ENCODE measurements around the gene SOHLH2.

The SOHLH2 gene, protein sequence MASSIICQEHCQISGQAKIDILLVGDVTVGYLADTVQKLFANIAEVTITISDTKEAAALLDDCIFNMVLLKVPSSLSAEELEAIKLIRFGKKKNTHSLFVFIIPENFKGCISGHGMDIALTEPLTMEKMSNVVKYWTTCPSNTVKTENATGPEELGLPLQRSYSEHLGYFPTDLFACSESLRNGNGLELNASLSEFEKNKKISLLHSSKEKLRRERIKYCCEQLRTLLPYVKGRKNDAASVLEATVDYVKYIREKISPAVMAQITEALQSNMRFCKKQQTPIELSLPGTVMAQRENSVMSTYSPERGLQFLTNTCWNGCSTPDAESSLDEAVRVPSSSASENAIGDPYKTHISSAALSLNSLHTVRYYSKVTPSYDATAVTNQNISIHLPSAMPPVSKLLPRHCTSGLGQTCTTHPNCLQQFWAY

DNA sequence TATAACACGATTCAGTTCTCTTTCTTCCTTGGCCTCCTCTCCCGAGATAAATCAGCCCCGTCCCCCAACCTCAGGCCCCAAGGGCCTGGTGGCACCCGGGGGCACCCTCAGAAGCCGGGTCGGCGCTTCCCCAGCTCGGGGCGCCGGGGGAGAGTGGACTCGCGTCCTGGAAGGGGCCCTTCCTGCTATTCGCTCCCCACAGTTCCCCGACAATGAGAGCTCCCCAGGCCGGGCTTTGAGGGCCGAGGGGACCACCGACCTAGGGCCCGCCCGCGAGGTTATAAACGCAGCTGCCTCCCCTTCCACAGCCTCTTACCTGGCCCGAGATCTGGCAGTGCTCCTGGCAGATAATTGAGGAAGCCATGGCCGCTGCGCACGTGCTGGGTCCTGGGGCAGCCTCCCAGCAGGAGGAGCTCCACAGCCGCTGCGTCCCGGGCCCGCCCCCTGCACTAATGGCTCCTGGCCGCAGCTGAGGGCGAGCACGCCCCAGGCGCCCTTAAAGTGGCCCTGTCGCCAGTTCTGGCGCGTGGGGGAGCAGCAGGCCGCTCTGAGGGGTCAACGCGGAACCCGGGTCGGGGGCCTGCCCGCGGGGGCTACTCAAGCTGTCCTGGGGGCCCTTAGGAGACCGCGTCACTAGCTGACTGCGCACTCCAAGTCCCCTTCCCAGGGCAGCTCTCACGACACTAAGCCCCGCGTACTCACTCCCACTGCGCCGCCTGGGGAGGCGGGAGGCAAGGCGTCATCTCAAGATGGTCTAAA is at the start of gene SOHLH2:
Gene SOHLH2 (minus strand): TSS at position 394 of the 759 bp plus-strand sequence. CDS start 30 bp downstream, at position 364.
- DNase-seq (ENCODE audit: low spot score): no peak

DNA sequence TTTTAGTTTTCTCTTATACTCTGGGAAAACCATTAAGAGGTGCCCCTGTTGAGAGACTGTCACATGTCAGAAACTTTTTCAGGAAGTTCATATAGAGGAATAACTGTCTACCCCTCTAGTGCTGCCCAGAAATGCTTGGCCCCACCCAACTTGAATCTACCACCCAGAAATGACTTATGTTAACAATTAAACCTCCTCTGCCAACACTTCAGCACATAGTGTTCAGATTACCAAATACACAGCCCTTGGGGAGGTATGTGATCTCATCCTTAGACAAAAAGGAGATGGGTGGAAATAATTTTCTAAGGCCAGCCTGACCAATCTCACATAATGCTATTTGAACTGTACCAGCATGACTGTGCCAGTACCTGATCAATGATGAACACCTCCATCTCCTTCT is 47.6 kb upstream of the SOHLH2 start:
- DNase-seq (ENCODE audit: low spot score): no peak

DNA sequence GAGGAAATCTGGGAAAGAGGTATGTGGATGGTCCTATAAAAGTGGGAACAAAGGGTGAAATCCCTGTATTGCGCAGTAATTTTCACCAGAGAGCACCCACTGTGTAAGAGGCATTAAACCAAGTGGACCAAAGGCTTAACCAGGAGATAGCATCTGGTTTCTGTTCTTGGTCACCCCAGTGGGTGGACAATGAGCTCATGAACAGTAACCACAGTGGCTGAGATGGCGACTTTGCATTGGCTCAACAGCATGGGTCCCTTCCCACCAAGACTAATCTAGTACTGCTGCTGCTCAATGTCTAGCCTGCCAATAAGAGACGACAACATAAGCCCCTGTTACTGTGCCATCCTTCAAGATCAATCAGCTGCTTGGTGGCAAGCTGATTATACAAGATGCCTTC is 46.7 kb upstream of the SOHLH2 start:
- no peak for DNase-seq (ENCODE audit: low spot score)

DNA sequence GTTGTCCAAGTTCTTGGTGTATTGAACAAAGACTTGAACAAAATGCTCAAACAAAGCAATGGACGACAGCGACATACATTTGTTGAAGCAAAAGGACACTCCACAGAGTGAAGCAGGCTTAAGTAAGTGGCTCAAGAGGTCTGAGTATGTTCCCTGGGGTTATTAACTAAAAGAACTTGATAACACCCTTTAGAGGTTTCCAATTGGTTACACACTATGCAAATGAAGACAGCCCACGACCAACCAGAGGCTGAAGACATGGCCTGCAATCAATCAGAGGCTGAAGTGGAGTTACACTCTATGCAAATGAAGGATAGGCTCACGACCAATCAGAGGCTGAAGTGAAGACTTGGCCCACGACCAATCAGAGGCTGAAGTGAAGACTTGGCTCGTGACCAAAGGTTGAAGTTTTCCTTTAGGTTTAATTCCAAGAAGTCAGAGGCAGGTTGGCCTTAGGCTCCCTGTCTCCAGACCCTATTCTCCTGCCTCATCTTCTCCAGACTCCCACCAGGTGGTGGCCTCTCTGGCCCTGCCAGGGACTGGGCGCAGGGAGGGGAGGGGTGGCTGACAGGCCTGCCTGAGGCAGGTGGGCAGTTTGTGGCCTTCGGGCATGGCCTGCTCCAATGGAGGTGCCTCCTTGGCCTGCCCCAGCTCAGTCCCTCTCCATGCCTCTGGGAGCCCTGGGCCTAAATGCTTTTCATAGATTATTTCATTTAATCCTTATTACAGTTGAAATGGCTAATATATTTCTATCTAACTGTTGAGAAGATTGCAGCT is 45.2 kb upstream of the SOHLH2 start:
- DNase-seq (ENCODE audit: low spot score): no peak

- no peak for DNase-seq (ENCODE audit: low spot score)
These were observed 44.5 kb upstream of the SOHLH2 start for GRCh38 chr13:36258831-36259230.

- DNase-seq (ENCODE audit: low spot score): no peak
These were observed 37.2 kb upstream of the SOHLH2 start for GRCh38 chr13:36251526-36251925.

- no peak for DNase-seq (ENCODE audit: low spot score)
These were observed 36.7 kb upstream of the SOHLH2 start for GRCh38 chr13:36251017-36251416.

DNA sequence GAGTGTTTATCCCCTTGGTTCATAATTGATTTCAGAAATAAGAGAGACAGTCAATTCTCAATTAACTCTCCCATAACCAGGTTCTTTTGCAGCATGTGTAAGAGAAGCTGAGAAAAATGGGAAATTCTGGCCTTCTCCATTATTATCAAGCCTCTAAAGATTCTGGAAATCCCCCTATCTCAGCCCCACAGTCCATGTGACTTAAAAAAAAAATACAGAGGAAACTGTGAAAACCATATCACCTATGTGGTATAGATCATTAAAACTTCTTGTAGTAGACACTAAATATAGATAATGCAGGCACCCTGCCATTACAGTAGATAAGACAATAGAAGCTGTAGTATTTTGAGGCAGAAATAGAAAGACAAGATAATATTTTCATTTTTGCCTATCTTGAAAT is 34.3 kb upstream of the SOHLH2 start:
- DNase-seq (ENCODE audit: low spot score): no peak

DNA sequence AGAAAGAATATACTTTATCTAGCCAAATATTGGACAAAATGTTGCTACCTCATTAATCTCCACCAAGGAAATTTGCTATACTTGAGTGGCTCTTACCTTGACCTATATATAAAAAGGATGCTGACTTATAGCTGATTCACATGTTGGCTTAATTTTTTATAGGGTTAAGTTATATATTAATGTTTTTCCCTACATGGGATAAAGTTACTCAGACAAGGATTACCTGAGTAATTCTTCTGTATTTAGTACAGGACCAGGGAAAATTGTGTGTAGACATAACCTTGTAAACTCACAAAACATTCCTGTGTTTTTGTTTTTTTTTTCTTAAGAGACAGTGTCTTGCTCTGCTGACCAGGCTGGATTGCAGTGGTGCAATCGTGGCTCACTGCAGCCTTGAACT is 30.6 kb upstream of the SOHLH2 start:
- DNase-seq (ENCODE audit: low spot score): no peak

DNA sequence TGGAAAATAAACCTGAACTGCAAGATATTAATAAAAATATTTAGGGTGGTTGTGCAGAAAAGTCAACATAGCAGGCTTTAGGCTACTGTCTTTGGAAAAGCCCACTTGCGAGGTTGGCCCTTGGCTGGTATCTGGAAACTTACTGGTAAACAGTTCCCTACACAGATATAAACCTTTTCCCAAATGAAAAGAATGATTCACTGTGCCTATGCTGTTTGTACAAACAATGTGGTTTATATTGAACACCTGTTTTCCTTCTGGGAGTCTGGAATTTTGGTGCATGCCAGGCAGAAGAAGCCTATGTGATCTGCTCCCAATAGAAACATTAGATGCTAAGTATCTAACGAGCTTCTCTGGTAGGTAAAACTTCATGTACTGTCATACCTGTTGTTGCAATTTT is 29.7 kb upstream of the SOHLH2 start:
- no peak for DNase-seq (ENCODE audit: low spot score)

DNA sequence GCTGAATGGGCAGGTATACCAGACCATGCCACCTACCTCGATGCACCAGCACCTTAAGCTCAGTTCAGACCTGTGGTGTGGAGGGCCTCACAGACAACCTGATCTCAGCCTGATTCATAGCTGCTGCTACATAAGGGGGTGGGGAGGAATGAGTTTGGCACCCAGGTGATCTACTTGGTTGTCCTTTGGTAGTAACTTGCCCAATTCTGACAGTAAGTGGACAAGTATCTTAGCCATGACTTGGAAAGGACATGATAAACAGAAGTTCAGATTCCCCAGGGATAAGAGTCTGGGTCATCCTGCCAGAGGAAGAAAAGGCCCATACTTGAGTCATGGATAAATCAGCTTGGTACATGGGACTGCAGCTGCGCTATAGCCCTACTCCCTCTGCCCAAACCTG is 28.4 kb upstream of the SOHLH2 start:
- DNase-seq (ENCODE audit: low spot score): no peak

GRCh38 chr13:36231236-36231635 is 16.9 kb upstream of the SOHLH2 start:
- DNase-seq (ENCODE audit: low spot score): no peak

DNA sequence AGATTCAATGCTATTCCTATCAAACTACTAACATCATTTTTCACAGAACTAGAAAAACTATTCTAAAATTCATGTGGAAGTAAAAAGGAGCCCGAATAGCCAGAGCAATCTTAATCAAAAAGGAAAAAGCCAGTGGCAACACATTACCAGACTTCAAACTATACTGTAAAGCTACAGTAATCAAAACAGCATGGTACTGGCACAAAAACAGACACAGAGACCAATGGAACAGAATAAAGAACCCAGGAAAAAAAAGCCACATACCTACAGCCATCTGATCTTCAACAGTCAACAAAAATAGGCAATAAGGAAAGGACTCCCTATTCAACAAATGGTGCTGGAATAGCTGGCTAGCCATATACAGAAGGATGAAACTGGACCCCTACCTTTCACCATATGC is 10.4 kb upstream of the SOHLH2 start:
- no peak for DNase-seq (ENCODE audit: low spot score)

DNA sequence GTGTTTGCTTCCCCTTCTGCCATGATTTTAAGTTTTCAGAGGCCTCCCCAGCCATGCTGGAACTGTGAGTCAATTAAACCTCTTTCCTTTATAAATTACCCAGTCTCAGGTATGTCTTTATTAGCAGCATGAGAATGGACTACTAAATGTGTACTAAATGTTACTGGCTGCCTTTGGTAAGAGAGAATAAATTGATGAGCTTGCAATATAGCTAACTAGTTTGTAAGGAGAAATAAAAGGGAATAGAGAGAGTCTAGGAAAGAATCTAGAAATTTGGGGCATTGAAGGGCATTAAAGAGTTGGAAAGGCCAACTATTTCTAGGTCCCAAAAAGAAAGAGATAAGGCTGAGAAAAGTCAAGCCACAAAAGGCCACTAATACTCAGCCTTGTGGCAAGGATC is 5.5 kb upstream of the SOHLH2 start:
- no peak for DNase-seq (ENCODE audit: low spot score)

DNA sequence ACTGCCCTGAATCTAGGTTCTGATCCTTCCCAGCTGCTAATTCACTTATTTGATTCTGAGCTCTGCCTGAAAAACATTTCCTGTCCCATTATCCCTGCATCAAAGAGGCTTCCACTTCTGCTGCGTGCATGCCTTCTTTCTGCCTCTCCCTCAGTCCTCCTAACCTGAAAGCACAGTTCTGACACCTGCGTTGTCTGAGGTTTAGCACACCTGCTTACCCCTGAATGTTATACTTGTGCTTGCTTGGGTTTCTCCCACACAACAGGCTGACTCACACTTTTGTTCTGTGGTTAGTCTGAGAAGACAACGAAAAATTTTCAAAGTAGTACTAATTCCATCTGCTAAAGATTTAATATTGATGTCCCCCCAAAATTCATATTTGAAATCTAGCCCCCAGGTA is 3.1 kb upstream of the SOHLH2 start:
- no peak for DNase-seq (ENCODE audit: low spot score)

DNA sequence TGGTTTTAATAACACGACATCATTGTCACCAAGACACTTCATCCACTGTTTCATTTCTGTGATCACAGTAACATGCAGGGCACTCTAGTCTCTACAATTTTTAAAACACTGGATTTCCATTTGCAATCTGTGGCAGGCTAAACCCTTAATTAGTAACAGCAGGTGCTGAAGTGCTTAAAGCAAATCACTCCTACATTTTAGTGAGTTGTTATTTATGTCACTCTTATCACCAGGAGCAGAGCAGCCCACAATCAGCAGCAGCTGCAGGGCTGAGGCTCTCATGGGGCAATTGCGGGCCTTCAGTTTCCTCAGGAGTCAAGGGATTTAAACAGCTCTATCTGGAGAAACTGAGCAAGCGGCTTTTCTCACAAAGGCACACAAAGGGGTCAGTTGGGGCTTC is 1.6 kb downstream of the SOHLH2 start:
- no peak for DNase-seq (ENCODE audit: low spot score)

- no peak for DNase-seq (ENCODE audit: low spot score)
These were observed 2.8 kb downstream of the SOHLH2 start for GRCh38 chr13:36211567-36211966.

DNA sequence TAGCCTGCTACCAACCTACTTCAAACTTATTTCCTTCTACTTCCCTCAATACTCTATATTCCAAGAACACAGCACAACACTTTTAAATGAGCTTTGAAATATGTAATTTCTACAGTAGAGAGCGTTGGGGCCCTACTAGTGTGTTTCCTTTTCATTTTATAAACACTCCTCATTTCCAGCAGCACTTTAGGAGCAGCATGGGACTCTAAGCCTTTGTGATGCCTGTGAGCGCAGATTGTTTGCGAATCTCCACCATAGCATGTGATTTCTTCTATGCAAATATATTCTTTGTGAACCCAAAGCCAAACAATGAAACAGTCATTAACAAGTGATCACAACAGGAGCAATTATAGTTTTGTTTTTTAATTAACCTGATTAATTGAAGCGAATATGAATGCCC is 3.6 kb downstream of the SOHLH2 start:
- DNase-seq (ENCODE audit: low spot score): no peak

- no peak for DNase-seq (ENCODE audit: low spot score)
These were observed 6.7 kb downstream of the SOHLH2 start for GRCh38 chr13:36207672-36208071.

DNA sequence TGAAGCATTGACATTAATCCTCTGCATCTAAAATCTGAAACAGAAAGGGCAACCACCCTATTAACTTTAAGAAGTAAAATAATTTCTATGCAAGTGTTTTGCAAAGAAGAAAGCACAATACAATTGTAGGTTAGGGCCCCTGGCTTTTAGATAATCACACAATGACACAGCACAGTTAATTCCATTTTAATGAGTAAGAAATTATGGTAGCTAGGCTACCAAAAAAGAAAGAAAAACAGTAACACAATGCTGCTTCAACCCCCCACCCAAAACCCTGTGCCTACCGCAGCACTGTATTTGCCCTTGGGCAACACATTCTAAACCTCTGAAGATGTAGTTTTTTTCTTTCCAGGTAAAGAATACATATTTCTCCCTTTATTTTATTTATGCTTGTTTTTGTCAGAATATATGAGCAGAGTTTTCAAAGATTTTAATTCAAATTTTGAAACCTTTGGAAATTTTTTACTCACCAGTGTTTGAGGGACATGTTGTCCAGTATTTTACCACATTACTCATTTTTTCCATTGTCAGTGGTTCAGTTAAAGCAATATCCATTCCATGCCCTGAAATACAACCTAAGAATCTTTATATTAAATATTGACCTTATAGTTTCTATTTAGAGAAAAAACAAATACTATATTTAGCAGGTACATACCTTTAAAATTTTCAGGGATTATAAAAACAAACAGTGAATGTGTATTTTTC is 21.1 kb downstream of the SOHLH2 start:
- DNase-seq (ENCODE audit: low spot score): no peak

GRCh38 chr13:36192166-36192565 is 22.2 kb downstream of the SOHLH2 start:
- DNase-seq (ENCODE audit: low spot score): no peak

GRCh38 chr13:36190771-36191170 is 23.6 kb downstream of the SOHLH2 start:
- no peak for DNase-seq (ENCODE audit: low spot score)
